Esophagus squamous epithelium (tissue), 5 donors: ENCODE measurements around the gene FLG. TPM values are rescaled to one million over a fixed set of nuclear protein-coding genes. Genes with fewer than 3 reads are reported as not detected.
"Not testable (repeated sequence)": the region's sequence is repeated elsewhere in the genome, so short reads cannot be mapped to it uniquely, and the experiment has no call there.

ENCODE experiments used
- DNase-seq: peaks from one replicate; lab custom pipeline; 2025; lab: John Stamatoyannopoulos, UW
- H3K27ac ChIP-seq, 4 donors: fragments of 200-600 bp; sonication (generic); one replicate each; pipeline ENCODE4 v1.5.1; 2016 to 2019; ENCODE audit warnings: mild to moderate bottlenecking in 1 of 4
- H3K27me3 ChIP-seq, 4 donors: fragments of 200-600 bp; sonication (generic); 1 replicate in 3 of 4; 2 replicates in 1 of 4; pipeline versions ENCODE4 v1.5.1 to v1.6.0; 2017 to 2021; ENCODE audit warnings: antibody characterized with exemption in 1 of 4
- H3K36me3 ChIP-seq, 3 donors: fragments of 200-600 bp; sonication (generic); one replicate each; pipeline ENCODE4 v1.5.1; 2016 to 2019
- H3K4me1 ChIP-seq, 3 donors: fragments of 200-600 bp; sonication (generic); one replicate each; pipeline ENCODE4 v1.5.1; 2017 to 2019
- H3K4me3 ChIP-seq, 4 donors: fragments of 200-600 bp; sonication (generic); 1 replicate in 3 of 4; 2 replicates in 1 of 4; pipeline ENCODE4 v1.5.1; 2016 to 2019; ENCODE audit warnings: mild to moderate bottlenecking in 2 of 4, moderate library complexity in 1 of 4
- H3K9me3 ChIP-seq, 3 donors: fragments of 200-600 bp; sonication (generic); one replicate each; pipeline ENCODE4 v1.5.1; 2016 to 2019
- POLR2A ChIP-seq, 4 donors: fragments of 450-650 bp; IDR thresholded peaks; one replicate each; pipeline ENCODE4 v1.6.1; 2017; ENCODE audit warnings: antibody characterized with exemption in 4 of 4, mild to moderate bottlenecking in 4 of 4, moderate library complexity in 3 of 4
- WGBS, 2 donors: methylation state at CpG; one replicate each; pipeline ENCODE4 v1.1.5; 2018; 5-methylcytosine and 5-hydroxymethylcytosine counted together
- intact Hi-C: fragments of 100-400 bp; cut with DNase I; formaldehyde crosslinking; loops from one replicate; pipeline ENCODE4 v1.15.0; 2022
- total RNA-seq, 4 donors: library from RNA; depleted of rRNA; stranded (reverse); fragments of >200 nt; gene quantifications; one replicate each; pipeline ENCODE4 v1.1.0, GENCODE V29; 2016
- TF ChIP-seq, protein P1 (sequence below), 6 experiments: fragments of 450-650 bp in 4 of 6; fragments of 200-600 bp in 2 of 6; sonication (generic) in 2 of 6; IDR thresholded peaks; one replicate each; pipeline ENCODE4 v1.5.1; 2016 to 2019; ENCODE audit warnings: antibody characterized with exemption in 6 of 6, mild to moderate bottlenecking in 4 of 6, moderate library complexity in 4 of 6
- donor health status: DM: yes; HTN: yes; CAD: no.

The FLG gene
- total RNA-seq, 4 donors from 2014 or later: 0.94 to 21.1 (median 4.3) TPM

DNA sequence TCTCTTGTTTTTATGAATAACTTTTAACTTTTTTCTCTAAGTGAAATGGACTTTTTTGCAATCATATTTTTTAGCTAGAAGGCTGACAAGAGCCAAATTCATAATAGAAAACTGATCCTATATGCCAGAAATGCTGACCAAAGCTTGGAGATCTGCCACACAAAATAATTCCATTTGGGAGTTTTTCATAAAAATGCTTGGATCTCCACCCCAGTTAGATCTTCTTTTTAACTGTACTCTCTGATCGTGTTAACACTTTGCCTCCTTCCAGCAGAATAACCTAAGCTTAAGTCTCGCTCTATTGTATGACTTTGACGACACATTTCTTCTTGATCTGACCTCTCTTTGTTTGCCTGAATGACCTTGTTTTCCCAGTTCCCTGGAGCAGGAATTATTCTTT is 18.0 kb upstream of the FLG start:
- no peak overlapping the region for H3K27ac ChIP-seq
- H3K4me1 ChIP-seq: peaks cover 0 to 19% (median 0%) of the 10 kb centered on the region in 3 donors
- TF ChIP-seq POLR2A (IDR thresholded peaks at IDR 0.05): no peak
- TF ChIP-seq, protein P1, sequence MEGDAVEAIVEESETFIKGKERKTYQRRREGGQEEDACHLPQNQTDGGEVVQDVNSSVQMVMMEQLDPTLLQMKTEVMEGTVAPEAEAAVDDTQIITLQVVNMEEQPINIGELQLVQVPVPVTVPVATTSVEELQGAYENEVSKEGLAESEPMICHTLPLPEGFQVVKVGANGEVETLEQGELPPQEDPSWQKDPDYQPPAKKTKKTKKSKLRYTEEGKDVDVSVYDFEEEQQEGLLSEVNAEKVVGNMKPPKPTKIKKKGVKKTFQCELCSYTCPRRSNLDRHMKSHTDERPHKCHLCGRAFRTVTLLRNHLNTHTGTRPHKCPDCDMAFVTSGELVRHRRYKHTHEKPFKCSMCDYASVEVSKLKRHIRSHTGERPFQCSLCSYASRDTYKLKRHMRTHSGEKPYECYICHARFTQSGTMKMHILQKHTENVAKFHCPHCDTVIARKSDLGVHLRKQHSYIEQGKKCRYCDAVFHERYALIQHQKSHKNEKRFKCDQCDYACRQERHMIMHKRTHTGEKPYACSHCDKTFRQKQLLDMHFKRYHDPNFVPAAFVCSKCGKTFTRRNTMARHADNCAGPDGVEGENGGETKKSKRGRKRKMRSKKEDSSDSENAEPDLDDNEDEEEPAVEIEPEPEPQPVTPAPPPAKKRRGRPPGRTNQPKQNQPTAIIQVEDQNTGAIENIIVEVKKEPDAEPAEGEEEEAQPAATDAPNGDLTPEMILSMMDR (IDR thresholded peaks at IDR 0.05): no peak
- WGBS, 2 donors: 57 to 72% methylated on average over 3 of the region's 3 CpGs
- no peak for DNase-seq
- intact Hi-C loops: no loop called here
- no peaks in the 10 kb centered on the region for H3K27me3 ChIP-seq
- H3K4me3 ChIP-seq: no peak overlapping the region
- H3K36me3 ChIP-seq: no peaks in the 10 kb centered on the region
- no peaks in the 10 kb centered on the region for H3K9me3 ChIP-seq

DNA sequence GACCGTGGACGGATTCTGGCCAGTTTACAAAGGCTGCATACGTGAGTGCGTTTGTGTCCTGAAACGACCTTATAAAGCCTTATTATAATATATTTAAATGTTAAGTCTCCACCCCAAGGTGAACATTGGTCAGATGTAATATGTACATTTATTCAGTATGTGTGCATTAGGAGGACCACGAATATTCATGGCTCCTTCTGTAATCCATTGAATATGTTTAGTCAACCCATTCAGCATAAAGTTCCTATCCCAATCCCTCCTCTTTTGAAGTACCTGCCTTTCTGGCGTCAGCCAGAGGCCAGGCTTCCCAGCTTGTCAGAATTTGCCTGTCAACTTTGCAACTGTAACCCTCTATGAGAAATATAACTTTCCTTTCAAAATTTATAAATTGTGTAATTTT is 10.4 kb upstream of the FLG start:
- intact Hi-C loops: no loop called here
- WGBS, 2 donors: 60 to 62% methylated on average over 7 of the region's 7 CpGs
- H3K36me3 ChIP-seq: no peaks in the 10 kb centered on the region
- H3K4me1 ChIP-seq: no peaks in the 10 kb centered on the region
- H3K9me3 ChIP-seq: no peaks in the 10 kb centered on the region
- DNase-seq: no peak
- TF ChIP-seq POLR2A (IDR thresholded peaks at IDR 0.05): no peak
- TF ChIP-seq, protein P1 (IDR thresholded peaks at IDR 0.05): no peak
- no peak overlapping the region for H3K4me3 ChIP-seq
- no peak overlapping the region for H3K27ac ChIP-seq
- no peaks in the 10 kb centered on the region for H3K27me3 ChIP-seq

DNA sequence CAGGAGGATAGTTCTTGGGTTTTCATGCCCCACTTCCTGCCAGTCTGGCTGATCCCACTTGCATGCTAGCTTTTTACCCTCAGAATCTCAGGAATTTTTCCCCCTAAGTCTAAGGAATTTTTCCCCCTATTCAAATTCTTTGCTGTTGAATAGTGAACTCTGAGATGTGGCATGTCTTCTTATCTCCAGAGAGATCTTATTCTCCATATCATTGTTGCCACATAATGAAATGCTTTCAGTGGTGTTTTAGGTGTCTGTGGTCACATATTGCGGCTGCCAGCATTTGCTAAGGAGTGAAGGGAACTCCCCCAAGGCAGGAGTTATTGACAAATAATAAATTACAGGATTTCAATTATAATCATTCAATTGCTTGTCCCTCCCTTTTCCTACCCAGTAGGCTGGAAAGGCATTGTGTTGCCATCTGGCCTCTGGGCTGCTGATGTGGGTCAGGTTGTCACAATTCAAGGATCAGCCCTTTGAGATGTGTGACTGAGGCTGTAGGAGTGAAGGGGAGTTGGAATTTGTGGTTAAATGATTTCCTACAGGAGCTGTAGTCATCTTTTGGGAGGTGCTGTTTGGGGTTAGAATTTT is 3.9 kb upstream of the FLG start:
- Histone ChIP-seq H3K27me3 (no peaks in the 10 kb centered on the region), H3K9me3 (no peaks in the 10 kb centered on the region), H3K36me3 (no peaks in the 10 kb centered on the region), H3K27ac (no peak overlapping the region), H3K4me3 (no peak overlapping the region), H3K4me1 (no peaks in the 10 kb centered on the region)
- intact Hi-C loops: no loop called here
- WGBS, 2 donors: 58 to 80% methylated on average over 1 of the region's 1 CpG
- TF ChIP-seq POLR2A (IDR thresholded peaks at IDR 0.05): no peak
- TF ChIP-seq, protein P1 (IDR thresholded peaks at IDR 0.05): no peak
- DNase-seq: no peak

DNA sequence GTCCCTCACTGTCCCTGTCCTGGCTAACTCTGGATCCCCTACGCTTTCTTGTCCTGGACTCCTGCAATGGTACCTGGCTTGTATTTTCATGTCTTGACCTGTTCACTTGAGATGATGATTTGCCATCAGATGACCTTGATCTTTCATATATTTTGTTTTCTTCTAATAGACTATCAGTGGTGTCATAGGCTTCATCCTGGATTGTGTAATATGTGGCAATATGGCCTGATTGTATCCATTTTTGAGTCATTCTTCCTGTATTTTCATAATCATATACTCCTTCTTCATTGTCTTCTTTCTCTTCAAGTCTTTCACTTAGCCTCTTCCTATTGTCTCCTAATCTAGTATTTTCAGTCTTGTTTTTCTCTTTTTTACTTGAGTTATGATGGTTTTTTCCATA is 11.1 kb downstream of the FLG start:
- WGBS, 2 donors: 87 to 93% methylated on average over 1 of the region's 1 CpG
- no peak overlapping the region for H3K4me3 ChIP-seq
- no peak overlapping the region for H3K27ac ChIP-seq
- intact Hi-C loops: no loop called here
- no peak for TF ChIP-seq POLR2A (IDR thresholded peaks at IDR 0.05)
- TF ChIP-seq, protein P1 (IDR thresholded peaks at IDR 0.05): no peak
- no peaks in the 10 kb centered on the region for H3K36me3 ChIP-seq
- H3K4me1 ChIP-seq: no peaks in the 10 kb centered on the region
- no peaks in the 10 kb centered on the region for H3K27me3 ChIP-seq
- no peak for DNase-seq
- H3K9me3 ChIP-seq: no peaks in the 10 kb centered on the region

DNA sequence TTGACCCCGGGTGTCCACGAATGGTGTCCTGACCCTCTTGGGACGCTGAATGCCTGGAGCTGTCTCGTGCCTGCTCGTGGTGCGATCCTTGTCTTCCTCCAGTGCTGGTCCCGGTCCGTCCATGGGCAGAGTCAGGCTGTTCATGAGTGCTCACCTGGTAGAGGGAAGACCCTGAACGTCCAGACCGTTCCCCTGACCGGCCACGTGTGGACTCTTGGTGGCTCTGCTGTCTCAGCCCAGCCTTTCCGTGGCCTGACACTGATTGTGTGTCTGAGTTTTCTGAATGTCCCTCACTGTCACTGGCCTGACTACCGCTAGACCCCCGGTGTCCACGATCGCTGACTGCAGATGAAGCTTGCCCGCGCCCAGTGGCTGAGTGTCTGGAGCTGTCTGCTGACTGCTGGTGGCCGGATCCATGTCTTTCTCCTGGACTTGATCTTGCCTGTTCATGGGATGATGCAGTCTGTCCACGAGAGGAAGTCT is 11.7 kb downstream of the FLG start:
- H3K9me3 ChIP-seq: no peaks in the 10 kb centered on the region
- no peaks in the 10 kb centered on the region for H3K4me1 ChIP-seq
- intact Hi-C loops: no loop called here
- no peaks in the 10 kb centered on the region for H3K36me3 ChIP-seq
- TF ChIP-seq, protein P1 (IDR thresholded peaks at IDR 0.05): no peak
- no peak for TF ChIP-seq POLR2A (IDR thresholded peaks at IDR 0.05)
- no peak for DNase-seq
- H3K27ac ChIP-seq: no peak overlapping the region
- H3K27me3 ChIP-seq: no peaks in the 10 kb centered on the region
- WGBS, 2 donors: 90 to 93% methylated on average over 9 to 17 of the region's 21 CpGs
- no peak overlapping the region for H3K4me3 ChIP-seq

DNA sequence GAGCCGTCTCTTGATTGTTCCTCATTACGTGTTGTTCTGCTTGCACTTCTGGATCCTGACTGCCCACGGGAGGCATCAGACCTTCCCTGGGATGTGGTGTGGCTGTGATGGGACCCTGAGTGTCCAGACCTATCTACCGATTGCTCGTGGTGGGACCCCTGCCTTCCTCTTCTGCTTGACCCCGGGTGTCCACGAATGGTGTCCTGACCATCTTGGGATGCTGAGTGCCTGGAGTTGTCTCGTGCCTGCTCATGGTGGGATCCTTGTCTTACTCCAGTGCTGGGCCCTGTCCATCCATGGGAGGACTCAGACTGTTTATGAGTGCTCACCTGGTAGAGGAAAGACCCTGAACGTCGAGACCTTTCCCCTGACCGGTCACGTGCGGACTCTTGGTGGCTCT is 12.9 kb downstream of the FLG start:
- intact Hi-C loops, H3K4me1 ChIP-seq, H3K27ac ChIP-seq, H3K9me3 ChIP-seq, H3K27me3 ChIP-seq, DNase-seq, H3K4me3 ChIP-seq, H3K36me3 ChIP-seq: not testable (repeated sequence)
- WGBS, 2 donors: 95 to 98% methylated on average over 5 to 10 of the region's 13 CpGs
